Bronchial epithelial cell (primary cell): ENCODE results near the gene CYP17A1. TPM values are rescaled to one million over a fixed set of nuclear protein-coding genes. Genes with fewer than 3 reads are reported as not detected.

Experiments
- DNase-seq: peaks from one replicate; pipeline ENCODE4 v3.0.0-alpha.2; 2010; ENCODE audit warnings: low read depth
- FAIRE-seq: peaks from 2 replicates; lab custom pipeline; 2011; peaks lifted over from hg19 to GRCh38; lab: Jason Lieb, UNC
- H3K27me3 ChIP-seq: 2 replicates; pipeline ENCODE4 v1.5.1; 2011; ENCODE audit warnings: low read length; ENCODE audit not compliant: control insufficient read depth, insufficient read depth
- H3K36me3 ChIP-seq: 2 replicates; pipeline ENCODE4 v1.5.1; 2011; ENCODE audit warnings: low read length; ENCODE audit not compliant: control insufficient read depth, insufficient read depth
- H3K4me3 ChIP-seq: 2 replicates; pipeline ENCODE4 v1.5.1; 2011; ENCODE audit warnings: mild to moderate bottlenecking, low read depth, low read length, control low read depth
- total RNA-seq: library from RNA; depleted of rRNA; stranded (reverse); fragments of >200 nt; gene quantifications from 2 replicates; pipeline ENCODE4 v1.2.1, GENCODE V29; 2014
- TF ChIP-seq, protein P1 (sequence below): IDR thresholded peaks from 2 replicates; pipeline ENCODE4 v1.5.1; 2011; ENCODE audit warnings: mild to moderate bottlenecking, moderate library complexity, low read length, control low read depth, inconsistent platforms; ENCODE audit not compliant: insufficient read depth, severe bottlenecking

CYP17A1 gene
- total RNA-seq, 1 donor from 2014 or later: not detected

DNA sequence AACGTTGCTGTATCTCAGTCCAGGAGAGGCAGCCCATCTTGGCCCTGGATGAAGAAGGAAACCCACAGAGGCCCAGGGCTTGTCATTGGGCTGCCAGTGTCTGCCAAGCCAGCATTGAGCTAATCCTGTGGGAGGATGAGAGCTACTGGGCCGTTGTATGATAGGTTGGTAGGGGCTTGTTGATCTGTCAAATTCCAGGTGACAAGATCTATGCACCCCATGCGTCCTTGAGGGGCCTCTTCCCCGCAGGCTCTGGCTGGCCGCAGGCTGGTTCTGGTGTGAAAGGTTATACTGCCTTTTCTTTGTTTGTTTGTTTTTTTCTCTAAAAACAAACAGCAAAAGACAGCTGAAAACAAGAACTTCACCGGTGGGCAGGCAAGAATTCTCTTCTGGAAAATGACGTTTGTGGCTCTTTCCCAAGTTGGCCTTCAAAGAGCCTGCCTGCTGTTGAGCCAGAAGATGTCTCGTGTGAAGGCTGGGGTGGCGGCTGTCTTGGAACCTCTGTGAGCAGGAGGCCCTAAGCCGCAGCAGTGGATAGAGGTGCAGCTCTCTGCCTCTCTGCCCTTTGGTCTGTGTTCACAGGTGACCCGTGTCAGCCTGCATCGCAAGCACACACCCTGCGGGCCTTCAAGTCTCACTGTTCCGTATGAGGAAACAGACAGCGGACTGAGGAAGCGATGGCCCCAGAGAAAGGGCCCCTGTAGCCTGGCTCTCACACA, 23.3 kb downstream of the CYP17A1 start:
- H3K27me3 ChIP-seq: no peaks in the 10 kb centered on the region
- TF ChIP-seq, protein P1, sequence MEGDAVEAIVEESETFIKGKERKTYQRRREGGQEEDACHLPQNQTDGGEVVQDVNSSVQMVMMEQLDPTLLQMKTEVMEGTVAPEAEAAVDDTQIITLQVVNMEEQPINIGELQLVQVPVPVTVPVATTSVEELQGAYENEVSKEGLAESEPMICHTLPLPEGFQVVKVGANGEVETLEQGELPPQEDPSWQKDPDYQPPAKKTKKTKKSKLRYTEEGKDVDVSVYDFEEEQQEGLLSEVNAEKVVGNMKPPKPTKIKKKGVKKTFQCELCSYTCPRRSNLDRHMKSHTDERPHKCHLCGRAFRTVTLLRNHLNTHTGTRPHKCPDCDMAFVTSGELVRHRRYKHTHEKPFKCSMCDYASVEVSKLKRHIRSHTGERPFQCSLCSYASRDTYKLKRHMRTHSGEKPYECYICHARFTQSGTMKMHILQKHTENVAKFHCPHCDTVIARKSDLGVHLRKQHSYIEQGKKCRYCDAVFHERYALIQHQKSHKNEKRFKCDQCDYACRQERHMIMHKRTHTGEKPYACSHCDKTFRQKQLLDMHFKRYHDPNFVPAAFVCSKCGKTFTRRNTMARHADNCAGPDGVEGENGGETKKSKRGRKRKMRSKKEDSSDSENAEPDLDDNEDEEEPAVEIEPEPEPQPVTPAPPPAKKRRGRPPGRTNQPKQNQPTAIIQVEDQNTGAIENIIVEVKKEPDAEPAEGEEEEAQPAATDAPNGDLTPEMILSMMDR: no peak
- no peak for DNase-seq
- H3K36me3 ChIP-seq: peaks cover 9% of the 10 kb centered on the region
- peak; percentile 47 for FAIRE-seq
- no peak overlapping the region for H3K4me3 ChIP-seq

DNA sequence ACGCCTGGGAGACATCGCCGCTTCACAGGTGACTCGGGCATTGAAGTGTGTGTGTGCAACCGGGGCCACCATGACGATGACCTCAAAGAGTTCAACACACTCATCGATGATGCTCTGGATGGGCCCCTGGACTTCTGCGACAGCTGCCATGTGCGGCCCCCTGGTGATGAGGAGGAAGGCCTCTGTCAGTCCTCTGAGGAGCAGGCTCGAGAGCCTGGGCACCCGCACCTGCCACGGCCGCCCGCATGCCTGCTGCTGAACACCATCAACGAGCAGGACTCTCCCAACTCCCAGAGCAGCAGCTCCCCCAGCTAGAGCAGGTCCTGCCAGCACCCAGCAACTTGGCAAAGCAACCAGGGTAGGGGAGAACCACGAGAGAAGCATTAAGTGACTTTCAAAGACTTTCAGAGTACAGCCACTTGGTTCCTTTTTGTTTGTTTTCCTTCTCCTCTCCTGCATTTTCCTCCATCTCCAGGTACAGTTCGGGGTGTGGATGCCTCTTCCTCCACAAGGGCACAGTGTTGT, 24.1 kb downstream of the CYP17A1 start:
- Histone ChIP-seq H3K36me3 (peaks cover 9% of the 10 kb centered on the region), H3K4me3 (no peak overlapping the region), H3K27me3 (no peaks in the 10 kb centered on the region)
- TF ChIP-seq, protein P1: no peak
- DNase-seq: no peak
- peak; percentile 18 for FAIRE-seq

DNA sequence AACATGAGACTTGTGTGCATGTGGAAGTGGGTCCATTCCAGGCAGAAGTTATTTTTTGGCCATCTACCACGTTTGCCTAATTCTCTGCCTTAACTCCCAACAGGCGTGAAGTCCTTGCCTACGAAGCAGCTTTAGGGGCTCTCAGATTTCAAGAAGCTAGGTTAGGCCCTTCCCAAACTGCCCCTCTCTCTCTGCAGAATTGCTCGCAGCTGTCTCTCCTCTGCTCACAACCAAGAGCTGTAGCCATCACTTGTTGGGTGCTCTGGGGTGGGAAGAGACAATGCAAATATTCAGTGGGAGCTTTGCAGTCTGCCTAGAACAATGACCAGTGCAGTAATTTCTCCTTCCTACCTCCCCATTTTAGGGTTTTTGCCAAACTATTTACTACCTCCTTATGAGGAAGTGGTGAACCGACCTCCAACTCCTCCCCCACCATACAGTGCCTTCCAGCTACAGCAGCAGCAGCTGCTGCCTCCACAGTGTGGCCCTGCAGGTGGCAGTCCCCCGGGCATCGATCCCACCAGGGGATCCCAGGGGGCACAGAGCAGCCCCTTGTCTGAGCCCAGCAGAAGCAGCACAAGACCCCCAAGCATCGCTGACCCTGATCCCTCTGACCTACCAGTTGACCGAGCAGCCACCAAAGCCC, 24.9 kb downstream of the CYP17A1 start:
- DNase-seq (no peak), FAIRE-seq (peak; percentile 60)
- H3K36me3 ChIP-seq: peaks cover 9% of the 10 kb centered on the region
- TF ChIP-seq, protein P1: no peak
- H3K4me3 ChIP-seq: no peak overlapping the region
- H3K27me3 ChIP-seq: no peaks in the 10 kb centered on the region

DNA sequence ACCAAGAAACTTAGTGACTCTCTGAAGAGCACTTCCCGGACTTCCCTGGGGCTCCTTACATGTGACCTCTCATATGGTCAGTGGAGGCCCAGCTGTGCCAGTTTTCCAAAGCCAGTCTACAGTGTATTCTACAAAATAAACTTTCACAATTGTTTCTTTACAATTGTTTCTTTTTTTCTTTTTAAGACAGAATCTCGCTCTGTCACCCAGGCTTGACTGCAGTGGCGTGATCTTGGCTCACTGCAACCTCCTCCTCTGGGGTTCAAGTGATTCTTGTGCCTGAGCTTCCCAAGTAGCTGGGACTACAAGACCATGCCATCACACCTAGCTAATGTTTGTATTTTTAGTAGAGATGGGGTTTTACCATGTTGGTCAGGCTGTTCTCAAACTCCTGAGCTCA, 25.9 kb downstream of the CYP17A1 start:
- TF ChIP-seq, protein P1: no peak
- DNase-seq (no peak), FAIRE-seq (no peak)
- Histone ChIP-seq H3K4me3 (no peak overlapping the region), H3K36me3 (peaks cover 9% of the 10 kb centered on the region), H3K27me3 (no peaks in the 10 kb centered on the region)

DNA sequence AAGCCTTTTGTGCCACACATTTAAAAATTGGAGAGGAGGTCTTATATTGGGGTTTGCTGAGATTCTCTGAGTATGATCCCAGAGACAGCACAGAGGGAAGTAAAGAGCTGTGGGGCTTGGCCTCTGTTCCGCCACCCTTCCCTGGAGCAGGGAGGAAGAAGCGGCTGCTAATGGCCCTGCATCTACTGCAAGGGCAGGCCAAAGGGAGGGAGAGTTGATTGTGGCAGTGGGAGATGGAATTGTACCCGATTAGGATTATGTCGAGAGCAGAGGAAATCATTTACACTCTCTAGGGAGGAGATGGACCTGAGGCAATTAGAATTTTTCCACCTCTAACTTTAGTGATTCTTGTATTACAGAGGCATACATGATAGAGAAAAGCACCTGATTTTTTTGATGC, 28.8 kb downstream of the CYP17A1 start:
- H3K36me3 ChIP-seq: peaks cover 7% of the 10 kb centered on the region
- H3K4me3 ChIP-seq: no peak overlapping the region
- TF ChIP-seq, protein P1: no peak
- no peaks in the 10 kb centered on the region for H3K27me3 ChIP-seq
- no peak for FAIRE-seq
- DNase-seq: no peak
